ENCODE measurements around the gene PTGER1. TPM values are rescaled to one million over a fixed set of nuclear protein-coding genes. Genes with fewer than 3 reads are reported as not detected.

PTGER1 gene
- total and polyA plus RNA-seq, 5 donors, result 0.33 TPM; not detected in 4

DNA sequence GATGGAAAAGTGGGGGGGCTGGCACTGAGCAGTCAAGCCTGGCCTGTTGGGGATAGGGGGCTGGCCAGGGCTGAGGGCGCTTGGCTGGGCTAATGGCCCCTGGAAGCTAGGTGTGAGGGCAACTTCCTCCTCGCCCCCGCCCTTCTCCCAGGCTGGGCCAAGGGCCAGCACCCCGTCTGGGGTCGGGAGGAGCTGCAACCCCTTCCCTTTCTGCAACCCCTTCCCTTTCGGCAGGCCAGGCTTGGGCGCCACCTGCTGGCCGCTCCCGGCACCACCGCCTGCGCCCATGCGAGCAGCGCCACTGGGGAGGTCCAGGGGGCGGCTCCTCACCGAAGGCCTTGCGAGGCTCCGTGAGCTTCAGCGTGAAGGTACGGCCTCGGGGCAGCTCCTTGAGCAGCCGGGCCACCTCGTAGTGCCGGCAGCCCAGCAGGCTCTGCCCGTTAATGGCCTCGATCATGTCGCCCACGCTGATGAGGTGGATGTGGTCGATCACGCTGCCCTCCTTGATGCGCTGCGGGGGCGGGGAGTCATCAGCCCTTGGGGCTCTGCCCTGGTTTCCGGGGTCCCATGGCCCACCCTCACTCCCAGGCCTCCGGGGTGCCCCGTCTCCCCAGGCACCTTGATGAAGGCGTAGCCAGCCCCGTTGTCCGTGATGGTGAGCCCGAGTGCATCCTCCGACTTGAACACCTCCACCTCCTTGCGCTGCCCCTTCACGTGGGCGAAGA lies 5.0 kb upstream of the PTGER1 start:
- H3K4me3 ChIP-seq (ENCODE audit: low read length), result no peak overlapping the region
- DNase-seq (peak in 2 of 3 donors; percentile 77 to 83), ATAC-seq (peak in 1 of 2 donors; percentile 11)
- H3K9me3 ChIP-seq (ENCODE audit: control insufficient read depth, low read length), result no peaks in the 10 kb centered on the region
- no peaks in the 10 kb centered on the region for H3K27me3 ChIP-seq (ENCODE audit: control insufficient read depth, insufficient read depth)
- no peak overlapping the region for H3K27ac ChIP-seq (ENCODE audit: low read length)
- no peaks in the 10 kb centered on the region for H3K4me1 ChIP-seq (ENCODE audit: control insufficient read depth, insufficient read depth, low read length)
- intact Hi-C loops (cut with DNase I), result no loop called here
- WGBS, result 67% methylated on average over 43 of the region's 43 CpGs

DNA sequence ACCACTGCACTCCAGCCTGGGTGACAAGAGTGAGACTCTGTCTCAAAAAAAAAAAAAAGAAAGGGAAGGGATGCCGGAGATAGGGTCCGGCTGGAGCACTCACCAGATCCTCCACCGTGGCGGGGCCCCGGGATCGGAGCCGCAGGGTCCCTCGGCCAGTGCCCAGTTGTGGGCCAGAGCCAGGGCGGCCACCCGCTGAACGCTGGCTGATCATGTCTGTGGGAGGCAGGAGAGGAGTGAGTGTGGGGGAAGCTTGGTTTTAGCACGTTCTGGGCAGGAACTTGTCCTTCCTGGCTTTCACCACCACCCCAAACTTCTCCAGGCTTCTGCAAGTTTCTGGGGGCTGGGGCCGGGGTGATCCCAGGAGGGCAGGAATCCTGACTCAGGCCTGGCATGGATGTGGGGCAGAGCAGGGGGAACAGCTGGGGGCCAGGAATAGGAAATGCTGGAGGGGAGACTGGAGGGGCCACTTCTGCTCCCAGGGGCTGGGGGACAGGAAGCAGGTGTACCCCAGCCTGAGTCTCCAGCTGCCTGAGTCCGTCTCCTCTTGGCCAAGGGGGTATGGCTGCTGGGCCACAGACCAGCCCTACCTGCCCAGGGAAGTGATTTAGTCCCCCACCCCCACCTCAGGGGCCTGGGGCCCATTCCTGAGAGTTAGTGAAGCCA lies 4.3 kb upstream of the PTGER1 start:
- Histone ChIP-seq H3K27ac (ENCODE audit: low read length) (no peak overlapping the region), H3K4me1 (ENCODE audit: control insufficient read depth, insufficient read depth, low read length) (no peaks in the 10 kb centered on the region), H3K9me3 (ENCODE audit: control insufficient read depth, low read length) (no peaks in the 10 kb centered on the region), H3K4me3 (ENCODE audit: low read length) (no peak overlapping the region), H3K27me3 (ENCODE audit: control insufficient read depth, insufficient read depth) (no peaks in the 10 kb centered on the region)
- WGBS, result 83% methylated on average over 14 of the region's 14 CpGs
- no peak for ATAC-seq
- DNase-seq, result peak in 2 of 3 donors; percentile 36 to 61
- intact Hi-C loops (cut with DNase I), result no loop called here

DNA sequence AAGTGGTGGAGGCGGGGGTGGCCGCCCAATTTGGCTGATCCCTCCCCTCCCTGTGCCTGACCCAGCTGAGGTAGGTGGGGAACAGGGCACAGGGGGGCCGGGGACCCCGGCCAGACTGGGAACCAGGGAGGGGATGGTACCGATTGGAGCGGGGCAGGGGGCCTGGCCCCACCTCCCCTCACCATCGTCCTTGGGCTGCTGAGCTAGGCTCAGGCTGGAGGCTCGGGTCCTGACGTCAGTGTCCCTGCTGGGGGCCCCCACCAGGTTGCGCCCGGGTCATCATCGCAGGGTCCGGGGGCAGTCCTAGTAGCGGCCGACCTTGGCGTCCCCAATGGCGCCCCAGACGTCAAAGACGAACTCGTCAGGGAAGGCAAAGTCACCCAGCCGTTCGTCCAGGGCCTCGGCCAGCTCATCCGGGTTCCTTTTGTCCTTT lies 3.0 kb upstream of the PTGER1 start:
- ATAC-seq (no peak), DNase-seq (peak; percentile 36 to 78 (median 60))
- no peak overlapping the region for H3K4me3 ChIP-seq (ENCODE audit: low read length)
- no peaks in the 10 kb centered on the region for H3K9me3 ChIP-seq (ENCODE audit: control insufficient read depth, low read length)
- WGBS, result 72% methylated on average over 24 of the region's 24 CpGs
- intact Hi-C loops (cut with DNase I), result no loop called here
- H3K27me3 ChIP-seq (ENCODE audit: control insufficient read depth, insufficient read depth), result no peaks in the 10 kb centered on the region
- no peak overlapping the region for H3K27ac ChIP-seq (ENCODE audit: low read length)
- no peaks in the 10 kb centered on the region for H3K4me1 ChIP-seq (ENCODE audit: control insufficient read depth, insufficient read depth, low read length)

DNA sequence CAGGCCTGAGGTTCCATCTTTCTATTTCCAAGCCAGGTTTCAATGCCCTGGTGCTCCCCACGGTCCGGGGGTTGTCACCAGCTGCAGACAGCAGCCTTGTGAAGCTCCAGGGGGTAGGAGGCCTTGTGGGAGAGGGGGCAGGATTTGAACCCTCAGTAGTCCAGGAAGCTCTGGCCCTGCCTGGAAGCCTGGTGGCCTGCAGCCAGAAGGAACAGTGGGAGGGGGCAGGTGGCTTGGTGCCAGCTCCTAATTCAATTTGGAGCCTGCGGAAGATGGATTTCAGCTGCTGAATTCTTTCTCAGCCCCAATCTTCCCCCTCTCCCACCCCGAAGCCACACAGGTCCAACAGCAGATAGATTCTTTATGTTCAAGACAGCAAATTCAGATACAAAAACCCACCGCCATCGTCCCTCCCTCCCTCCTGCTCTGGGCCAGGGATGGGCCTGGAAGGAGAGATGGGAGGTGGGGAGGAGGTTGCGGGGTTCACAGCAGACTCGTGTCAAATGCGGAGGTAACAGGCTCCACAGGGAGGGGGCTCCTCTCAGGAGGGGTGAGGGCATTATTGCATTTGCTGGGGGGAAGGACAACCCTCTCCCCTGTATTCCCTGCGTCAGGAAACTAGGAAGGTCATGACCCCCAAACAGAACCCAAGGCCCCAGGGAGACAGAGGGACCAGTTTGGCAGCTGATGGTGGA lies 2.4 kb upstream of the PTGER1 start:
- Histone ChIP-seq H3K9me3 (ENCODE audit: control insufficient read depth, low read length) (no peaks in the 10 kb centered on the region), H3K4me1 (ENCODE audit: control insufficient read depth, insufficient read depth, low read length) (no peaks in the 10 kb centered on the region), H3K27me3 (ENCODE audit: control insufficient read depth, insufficient read depth) (no peaks in the 10 kb centered on the region), H3K4me3 (ENCODE audit: low read length) (no peak overlapping the region), H3K27ac (ENCODE audit: low read length) (no peak overlapping the region)
- intact Hi-C loops (cut with DNase I), result no loop called here
- ATAC-seq (no peak), DNase-seq (peak; percentile 40 to 76 (median 62))
- WGBS, result 59% methylated on average over 10 of the region's 10 CpGs

DNA sequence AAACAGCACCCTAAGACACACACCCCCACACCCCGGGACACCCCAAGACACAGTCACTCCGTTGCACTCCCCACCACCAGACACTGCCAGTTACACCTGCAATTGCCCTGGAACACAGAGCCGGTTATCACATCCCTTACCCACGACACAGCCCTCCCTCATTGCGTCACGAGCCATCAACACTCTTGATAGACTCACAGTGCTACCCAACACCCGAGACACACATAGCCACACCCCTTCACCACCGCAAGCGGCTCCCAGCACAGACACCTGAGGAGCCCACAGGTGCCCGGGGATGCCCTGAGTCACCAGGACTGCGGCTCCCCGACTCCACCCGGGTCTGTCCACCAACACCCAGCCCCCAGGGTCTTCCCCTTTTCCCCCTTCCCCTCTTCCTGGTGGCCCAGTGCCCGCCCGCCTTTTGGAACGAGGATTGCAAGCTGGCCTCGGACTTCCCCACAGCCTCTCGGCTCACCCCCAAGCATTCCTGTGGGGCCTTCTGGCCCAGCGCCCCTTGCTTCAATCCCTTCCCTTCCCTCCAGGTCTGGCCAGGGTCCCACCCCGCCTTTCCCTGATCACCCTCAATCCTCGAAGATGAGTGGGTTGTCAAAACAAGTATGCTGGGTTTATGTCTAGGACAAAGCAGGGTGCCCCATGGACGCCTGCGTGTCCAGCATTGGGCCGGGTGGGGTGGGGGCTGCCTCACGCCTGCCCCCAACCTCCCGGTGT lies 1.7 kb upstream of the PTGER1 start:
- WGBS, result 49% methylated on average over 26 of the region's 26 CpGs
- DNase-seq (peak; percentile 77 to 82 (median 80)), ATAC-seq (peak; percentile 32 to 52)
- Histone ChIP-seq H3K27ac (ENCODE audit: low read length) (no peak overlapping the region), H3K27me3 (ENCODE audit: control insufficient read depth, insufficient read depth) (no peaks in the 10 kb centered on the region), H3K4me1 (ENCODE audit: control insufficient read depth, insufficient read depth, low read length) (no peaks in the 10 kb centered on the region), H3K4me3 (ENCODE audit: low read length) (no peak overlapping the region), H3K9me3 (ENCODE audit: control insufficient read depth, low read length) (no peaks in the 10 kb centered on the region)
- intact Hi-C loops (cut with DNase I), result no loop called here

DNA sequence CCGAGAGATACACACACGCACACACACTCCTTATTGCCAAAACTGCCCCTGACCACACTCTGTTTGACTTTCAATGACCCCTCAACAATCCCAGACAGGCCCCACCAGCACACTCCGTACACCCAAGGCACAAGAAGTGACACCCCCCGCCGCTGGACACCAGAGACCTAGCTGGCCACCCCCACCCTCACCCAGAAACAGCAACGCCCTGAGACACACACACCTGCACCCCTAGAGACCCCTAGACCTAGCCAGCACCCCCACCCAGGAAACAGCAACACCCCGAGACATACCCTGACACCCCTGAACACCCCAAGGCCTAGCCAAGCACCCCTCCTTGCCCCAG lies 1.1 kb upstream of the PTGER1 start:
- WGBS, result 79% methylated on average over 7 of the region's 7 CpGs
- ATAC-seq, result no peak
- no peaks in the 10 kb centered on the region for H3K9me3 ChIP-seq (ENCODE audit: control insufficient read depth, low read length)
- no peak overlapping the region for H3K27ac ChIP-seq (ENCODE audit: low read length)
- H3K4me3 ChIP-seq (ENCODE audit: low read length), result no peak overlapping the region
- intact Hi-C loops (cut with DNase I), result no loop called here
- no peaks in the 10 kb centered on the region for H3K27me3 ChIP-seq (ENCODE audit: control insufficient read depth, insufficient read depth)
- peak in 1 of 3 donors; percentile 42 for DNase-seq
- H3K4me1 ChIP-seq (ENCODE audit: control insufficient read depth, insufficient read depth, low read length), result no peaks in the 10 kb centered on the region

DNA sequence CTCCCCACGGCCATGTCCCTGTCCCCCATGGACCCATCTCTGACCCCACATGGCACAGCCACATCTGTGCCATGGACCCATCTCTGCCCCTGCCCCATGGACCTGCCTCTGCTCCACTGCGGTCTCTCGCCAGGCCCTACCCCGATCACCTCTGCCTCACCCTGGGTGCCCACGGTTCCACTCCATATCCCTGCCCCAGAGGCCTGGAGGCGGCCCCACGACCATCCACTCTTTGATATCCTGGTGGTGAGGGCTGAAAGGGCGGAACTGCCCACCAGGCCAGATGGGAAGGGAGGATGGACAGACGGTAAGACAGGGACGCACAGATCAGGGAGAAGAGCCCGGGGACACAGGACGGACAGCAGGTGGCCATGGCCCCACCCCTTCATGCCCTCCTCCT lies 327 bp downstream of the PTGER1 start:
- no peaks in the 10 kb centered on the region for H3K9me3 ChIP-seq (ENCODE audit: control insufficient read depth, low read length)
- no peak overlapping the region for H3K27ac ChIP-seq (ENCODE audit: low read length)
- intact Hi-C loops (cut with DNase I), result no loop called here
- no peak overlapping the region for H3K4me3 ChIP-seq (ENCODE audit: low read length)
- peak in 1 of 3 donors; percentile 62 for DNase-seq
- H3K4me1 ChIP-seq (ENCODE audit: control insufficient read depth, insufficient read depth, low read length), result no peaks in the 10 kb centered on the region
- ATAC-seq, result no peak
- H3K27me3 ChIP-seq (ENCODE audit: control insufficient read depth, insufficient read depth), result no peaks in the 10 kb centered on the region
- 46% methylated on average over 12 of the region's 12 CpGs for WGBS

DNA sequence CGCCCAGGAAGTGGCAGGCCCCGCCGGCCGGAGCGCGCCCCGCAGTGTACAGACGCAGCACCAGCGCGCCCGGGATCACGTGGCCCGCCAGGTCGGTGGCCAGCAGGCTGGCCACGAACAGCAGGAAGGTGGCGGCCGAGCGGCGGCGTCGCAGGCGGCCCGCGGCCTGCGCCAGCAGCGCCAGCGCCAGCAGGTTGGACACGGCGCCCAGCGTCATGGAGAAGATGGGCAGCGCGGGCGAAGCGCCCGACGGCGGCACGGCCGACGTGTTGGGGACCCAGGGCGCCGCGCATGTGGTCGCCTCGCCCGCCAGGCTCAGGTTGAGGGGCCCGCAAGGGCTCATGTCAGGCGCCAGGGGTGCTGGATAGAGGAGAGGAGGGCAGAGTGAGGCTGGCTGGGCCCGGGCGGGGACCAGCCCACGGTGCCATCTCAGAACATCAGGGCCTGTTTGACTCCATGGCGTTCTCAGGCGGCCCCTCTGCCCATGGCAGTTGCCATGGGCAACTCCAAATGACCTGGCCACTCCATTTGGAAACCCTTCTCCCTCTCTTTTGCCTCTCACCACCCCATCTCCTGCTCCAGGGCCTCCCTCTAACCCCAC lies 1.1 kb downstream of the PTGER1 start:
- no peak for ATAC-seq
- 20% methylated on average over 53 of the region's 53 CpGs for WGBS

DNA sequence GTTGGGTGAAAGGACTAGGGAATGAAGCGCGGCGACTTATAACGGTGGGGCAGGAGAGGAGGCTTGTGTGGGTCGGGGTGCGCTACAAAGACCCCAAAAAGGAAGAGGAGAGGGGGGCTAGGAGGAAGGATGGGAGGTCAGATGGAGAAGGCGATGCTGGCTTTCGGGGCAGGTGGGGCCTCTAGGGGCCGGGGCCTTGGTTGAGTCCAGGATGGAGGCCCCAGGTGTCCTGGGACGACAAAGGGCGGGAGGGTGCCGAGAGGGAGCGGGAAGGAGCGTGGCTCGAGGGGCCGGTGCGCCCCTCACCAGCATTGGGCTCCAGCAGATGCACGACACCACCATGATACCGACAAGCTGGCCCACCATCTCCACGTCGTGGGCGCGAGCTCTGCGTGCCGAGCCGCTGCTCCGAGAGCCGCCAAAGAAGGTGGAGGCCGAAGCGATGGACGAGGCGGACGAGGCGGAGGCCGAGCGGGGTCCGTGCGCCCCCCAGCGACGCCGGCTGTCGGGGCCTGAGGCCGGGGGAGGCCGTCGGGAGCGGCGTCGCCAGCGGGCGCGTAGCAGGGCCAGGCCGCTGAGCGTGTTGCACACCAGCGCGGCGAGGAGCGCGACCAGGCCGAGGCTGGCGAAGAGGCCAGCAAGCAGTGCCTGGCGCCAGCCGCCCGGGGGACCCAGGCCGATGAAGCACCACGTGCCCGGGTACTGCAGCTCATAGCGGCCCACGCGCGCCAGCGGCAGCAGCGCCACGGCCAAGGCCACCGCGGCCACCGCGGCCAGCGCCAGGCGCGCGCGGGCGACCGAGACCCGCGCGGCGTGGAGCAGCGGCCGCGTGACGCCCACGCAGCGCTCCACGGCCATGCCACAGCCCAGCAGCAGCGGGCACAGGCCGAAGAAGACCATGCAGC lies 1.8 kb downstream of the PTGER1 start:
- ATAC-seq (no peak), DNase-seq (peak in 2 of 3 donors; percentile 68 to 69)
- H3K4me1 ChIP-seq (ENCODE audit: control insufficient read depth, insufficient read depth, low read length), result no peaks in the 10 kb centered on the region
- no peaks in the 10 kb centered on the region for H3K27me3 ChIP-seq (ENCODE audit: control insufficient read depth, insufficient read depth)
- 5% methylated on average over 97 of the region's 97 CpGs for WGBS
- intact Hi-C loops (cut with DNase I), result no loop called here
- H3K27ac ChIP-seq (ENCODE audit: low read length), result no peak overlapping the region
- H3K9me3 ChIP-seq (ENCODE audit: control insufficient read depth, low read length), result no peaks in the 10 kb centered on the region
- peak overlapping the region; percentile 4 for H3K4me3 ChIP-seq (ENCODE audit: low read length)

More for the DNA sequence above, 1.1 kb downstream of the PTGER1 start:
- intact Hi-C loops (cut with DNase I), result no loop called here
- Histone ChIP-seq H3K4me3 (ENCODE audit: low read length) (peak overlapping the region; percentile 4), H3K27ac (ENCODE audit: low read length) (no peak overlapping the region), H3K9me3 (ENCODE audit: control insufficient read depth, low read length) (no peaks in the 10 kb centered on the region), H3K27me3 (ENCODE audit: control insufficient read depth, insufficient read depth) (no peaks in the 10 kb centered on the region), H3K4me1 (ENCODE audit: control insufficient read depth, insufficient read depth, low read length) (no peaks in the 10 kb centered on the region)
- DNase-seq, result peak in 2 of 3 donors; percentile 69 to 75

Measured in right cardiac atrium (tissue), 5 donors.